ENCODE measurements around the gene TCF7L1.

Gene TCF7L1

DNA sequence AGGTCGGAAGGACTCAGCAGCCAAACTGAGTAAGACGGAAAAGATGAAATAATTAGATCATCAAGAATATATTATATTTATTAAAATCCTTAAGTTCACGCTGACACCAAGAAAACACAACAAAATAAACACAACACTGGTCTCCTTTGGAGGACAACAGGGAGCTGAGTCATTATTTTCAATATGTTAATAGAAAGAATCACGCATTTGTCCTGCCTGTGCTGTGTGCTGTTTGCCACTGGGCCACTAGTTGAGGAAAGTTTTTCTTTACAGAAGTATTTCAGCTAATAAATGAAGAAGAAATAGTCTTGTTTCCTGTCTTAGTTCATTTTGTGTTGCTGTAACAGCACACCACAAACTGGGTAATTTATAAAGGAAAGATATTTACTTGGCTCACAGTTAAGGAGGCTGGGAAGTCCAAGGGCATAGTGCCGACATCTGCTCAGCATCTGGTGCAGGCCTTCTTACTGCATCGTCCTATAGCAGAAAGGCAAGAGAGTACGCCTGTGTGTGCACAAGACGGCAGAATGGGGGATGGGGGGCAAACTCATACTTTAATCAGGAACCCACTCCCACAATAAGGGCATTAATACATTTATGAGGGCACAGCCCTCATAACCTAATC is 88.0 kb downstream of the TCF7L1 start:
- Mint-ChIP-seq H3K4me3 (no peak overlapping the region), H3K4me1 (ENCODE audit: low read depth) (no peaks in the 10 kb centered on the region), H3K36me3 (ENCODE audit: low read depth) (no peaks in the 10 kb centered on the region), H3K27me3 (peaks cover 20% of the 10 kb centered on the region), H3K27ac (no peak overlapping the region), H3K9me3 (no peaks in the 10 kb centered on the region)
- intact Hi-C loops (cut with micrococcal nuclease), result no loop called here

DNA sequence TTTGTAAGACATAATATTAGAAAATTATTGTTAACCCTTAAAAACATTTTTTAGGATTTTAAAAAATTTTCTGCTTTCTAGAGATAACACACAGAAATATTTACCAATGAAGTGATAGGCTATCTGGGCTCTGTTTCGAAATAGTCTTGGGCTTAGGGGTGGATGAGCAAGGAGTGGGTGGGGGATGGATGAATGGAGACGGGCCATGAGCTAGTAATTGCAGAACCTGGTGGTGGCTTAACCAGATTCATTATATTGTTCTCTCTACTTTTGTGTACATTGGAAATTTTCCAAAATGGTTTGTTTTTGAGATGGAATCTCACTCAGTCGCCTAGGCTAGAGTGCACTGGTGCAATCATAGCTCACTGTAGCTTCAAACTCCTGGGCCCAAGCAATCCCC is 89.6 kb downstream of the TCF7L1 start:
- intact Hi-C loops (cut with micrococcal nuclease), result no loop called here
- Mint-ChIP-seq H3K4me1 (ENCODE audit: low read depth) (no peaks in the 10 kb centered on the region), H3K27ac (no peak overlapping the region), H3K27me3 (peaks cover 15% of the 10 kb centered on the region), H3K9me3 (no peaks in the 10 kb centered on the region), H3K4me3 (no peak overlapping the region), H3K36me3 (ENCODE audit: low read depth) (no peaks in the 10 kb centered on the region)

DNA sequence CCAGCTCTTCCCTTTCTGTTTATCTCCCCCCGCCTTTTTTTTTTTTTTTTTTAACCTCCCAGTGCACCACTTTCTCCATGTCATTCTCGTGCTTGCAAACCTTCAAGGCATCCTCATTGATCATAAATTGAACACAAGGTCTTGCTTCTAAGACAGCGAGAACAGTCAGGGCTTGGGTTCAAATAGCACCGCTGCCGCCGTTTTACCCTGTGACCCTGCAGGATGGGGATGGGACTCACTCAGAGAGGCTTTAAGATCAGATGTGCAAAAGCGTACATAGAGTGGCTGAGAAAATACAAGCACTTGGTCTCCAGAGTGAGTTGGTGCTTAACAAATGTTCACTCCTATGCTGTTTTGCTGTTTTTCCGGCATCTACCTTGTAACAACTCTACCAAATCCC is 93.6 kb downstream of the TCF7L1 start:
- H3K4me3 Mint-ChIP-seq, result no peak overlapping the region
- intact Hi-C loops (cut with micrococcal nuclease), result no loop called here
- H3K27me3 Mint-ChIP-seq, result peaks cover 23% of the 10 kb centered on the region
- no peak overlapping the region for H3K27ac Mint-ChIP-seq
- H3K9me3 Mint-ChIP-seq, result no peaks in the 10 kb centered on the region
- no peaks in the 10 kb centered on the region for H3K36me3 Mint-ChIP-seq (ENCODE audit: low read depth)
- H3K4me1 Mint-ChIP-seq (ENCODE audit: low read depth), result no peaks in the 10 kb centered on the region

DNA sequence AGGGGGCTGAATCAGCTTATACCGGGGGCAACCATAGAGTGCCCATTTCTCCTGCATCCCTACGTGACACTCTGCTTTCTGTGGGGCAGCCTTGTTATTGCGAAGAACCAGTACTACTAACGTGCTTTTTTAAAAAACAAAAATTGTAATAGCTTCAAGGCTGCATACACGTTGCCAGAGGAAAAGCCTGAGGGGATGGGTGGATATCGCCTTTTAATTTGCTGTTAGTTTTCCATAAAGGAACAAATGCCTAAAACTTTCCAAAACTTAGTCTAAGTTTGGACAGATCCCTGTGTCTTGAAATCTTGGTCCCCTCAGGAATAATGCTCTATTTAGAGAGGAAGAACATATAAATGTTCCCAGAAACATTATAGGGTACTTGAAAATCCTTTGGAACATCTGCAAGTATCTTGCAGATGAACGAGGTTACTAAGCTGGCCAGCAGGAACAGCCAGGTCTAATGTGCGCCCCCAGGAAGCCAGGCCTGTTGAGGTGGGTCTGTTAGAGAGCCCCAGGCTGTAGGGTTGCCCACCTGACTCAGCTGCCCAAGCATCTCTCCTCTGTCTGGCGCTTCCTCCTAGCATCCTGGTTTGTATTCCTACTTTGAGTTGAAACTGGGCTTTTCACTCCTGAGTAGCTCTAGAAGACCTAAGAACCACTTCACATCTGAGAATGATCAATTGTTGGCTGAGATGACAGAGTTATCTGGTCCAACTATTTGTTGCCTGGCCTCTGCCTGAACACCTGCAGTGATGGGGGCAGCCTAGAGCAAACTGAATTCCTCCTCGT is 97.7 kb downstream of the TCF7L1 start:
- Mint-ChIP-seq H3K27ac (no peak overlapping the region), H3K36me3 (ENCODE audit: low read depth) (no peaks in the 10 kb centered on the region), H3K27me3 (peaks cover 21% of the 10 kb centered on the region), H3K9me3 (no peaks in the 10 kb centered on the region), H3K4me3 (no peak overlapping the region), H3K4me1 (ENCODE audit: low read depth) (peaks cover 5% of the 10 kb centered on the region)
- intact Hi-C loops (cut with micrococcal nuclease), result no loop called here

DNA sequence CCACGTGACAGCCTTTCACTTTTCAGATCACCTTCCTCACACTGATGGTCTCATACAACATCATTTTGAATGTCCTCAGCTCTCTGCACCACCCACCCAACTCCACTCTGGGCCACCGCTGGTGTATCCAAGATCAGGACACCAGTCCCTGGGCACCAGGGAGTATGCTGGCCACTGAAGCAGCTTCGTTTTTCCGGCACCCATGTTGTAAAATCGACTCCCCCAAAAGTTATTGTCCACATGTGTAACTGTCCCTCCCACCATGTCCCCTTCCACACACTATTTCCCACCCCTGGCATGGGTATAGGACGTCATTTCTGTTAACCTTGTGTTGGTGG is 98.2 kb downstream of the TCF7L1 start:
- H3K4me3 Mint-ChIP-seq, result no peak overlapping the region

DNA sequence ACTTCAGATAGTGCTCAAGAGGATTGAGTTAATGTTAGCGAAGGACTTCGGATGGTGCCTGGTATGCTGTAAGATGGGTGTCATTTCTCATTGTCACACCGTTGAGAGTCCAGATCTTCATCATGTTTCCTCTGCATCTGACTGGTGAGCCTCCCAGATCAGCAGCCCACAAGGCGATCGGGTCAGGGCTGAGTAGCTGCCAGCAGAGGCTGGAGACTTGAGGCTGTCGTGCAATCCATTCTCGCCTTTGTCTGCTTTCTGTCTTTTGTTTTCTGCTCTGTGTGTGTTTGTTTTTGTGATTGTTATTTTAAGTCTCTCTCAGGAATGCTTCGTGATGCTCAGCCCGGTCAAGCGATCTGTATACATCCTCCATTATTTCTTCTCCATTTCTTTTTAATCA is 98.8 kb downstream of the TCF7L1 start:
- no peaks in the 10 kb centered on the region for H3K9me3 Mint-ChIP-seq

More for the DNA sequence above, 98.2 kb downstream of the TCF7L1 start:
- Mint-ChIP-seq H3K36me3 (ENCODE audit: low read depth) (no peaks in the 10 kb centered on the region), H3K27ac (no peak overlapping the region), H3K4me1 (ENCODE audit: low read depth) (peaks cover 5% of the 10 kb centered on the region), H3K27me3 (peaks cover 21% of the 10 kb centered on the region), H3K9me3 (no peaks in the 10 kb centered on the region)
- intact Hi-C loops (cut with micrococcal nuclease), result no loop called here

GRCh38 chr2:85234868-85235267 is 101.7 kb downstream of the TCF7L1 start:
- intact Hi-C loops (cut with micrococcal nuclease), result no loop called here
- Mint-ChIP-seq H3K9me3 (no peaks in the 10 kb centered on the region), H3K27ac (no peak overlapping the region), H3K4me3 (no peak overlapping the region), H3K4me1 (ENCODE audit: low read depth) (peaks cover 9% of the 10 kb centered on the region), H3K27me3 (peaks cover 25% of the 10 kb centered on the region), H3K36me3 (ENCODE audit: low read depth) (no peaks in the 10 kb centered on the region)

More for the DNA sequence above, 98.8 kb downstream of the TCF7L1 start:
- intact Hi-C loops (cut with micrococcal nuclease), result no loop called here
- H3K27ac Mint-ChIP-seq, result no peak overlapping the region
- no peak overlapping the region for H3K4me3 Mint-ChIP-seq
- H3K27me3 Mint-ChIP-seq, result peaks cover 18% of the 10 kb centered on the region
- H3K36me3 Mint-ChIP-seq (ENCODE audit: low read depth), result no peaks in the 10 kb centered on the region
- peaks cover 5% of the 10 kb centered on the region for H3K4me1 Mint-ChIP-seq (ENCODE audit: low read depth)

DNA sequence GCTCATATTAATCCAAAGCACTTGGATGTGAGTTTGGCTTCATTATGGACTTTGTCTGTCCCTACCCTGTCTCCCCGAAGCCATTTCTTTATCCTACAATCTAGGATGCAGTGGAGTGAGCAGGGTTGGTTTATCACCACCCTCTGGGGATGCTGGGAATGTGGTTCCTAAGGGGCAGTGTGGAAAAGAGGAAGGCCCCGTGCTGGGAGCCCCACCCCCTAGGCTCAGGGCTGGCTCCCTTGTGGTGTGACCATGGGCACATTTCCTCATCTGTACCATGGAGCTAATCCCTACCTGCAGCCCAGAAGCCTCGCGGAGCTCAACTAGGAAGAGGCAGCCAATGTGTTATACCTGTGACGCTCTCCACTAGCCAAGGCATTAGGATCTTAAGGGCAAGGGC is 102.1 kb downstream of the TCF7L1 start:
- no peak overlapping the region for H3K27ac Mint-ChIP-seq
- H3K9me3 Mint-ChIP-seq, result no peaks in the 10 kb centered on the region
- peaks cover 9% of the 10 kb centered on the region for H3K4me1 Mint-ChIP-seq (ENCODE audit: low read depth)
- no peaks in the 10 kb centered on the region for H3K36me3 Mint-ChIP-seq (ENCODE audit: low read depth)
- H3K4me3 Mint-ChIP-seq, result no peak overlapping the region
- intact Hi-C loops (cut with micrococcal nuclease), result no loop called here
- H3K27me3 Mint-ChIP-seq, result peaks cover 29% of the 10 kb centered on the region

DNA sequence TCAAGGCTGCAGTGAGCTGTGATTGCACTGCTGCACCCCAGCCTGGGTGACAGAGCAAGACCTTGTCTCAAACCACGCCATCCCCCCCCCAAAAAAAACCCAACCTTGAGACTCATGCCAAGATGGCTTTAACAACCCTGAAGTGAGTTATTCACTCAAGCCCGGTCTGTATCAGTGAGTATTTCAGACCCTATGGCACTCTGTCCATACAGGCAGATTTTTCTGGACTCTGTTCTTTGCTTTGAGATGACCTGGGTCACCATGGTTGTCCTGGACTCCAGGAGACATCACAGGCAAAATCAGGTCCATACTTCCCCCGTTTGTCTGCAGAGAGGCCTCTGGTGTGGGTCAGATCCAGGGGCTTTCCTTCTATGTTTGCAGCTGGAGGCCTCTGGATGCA is 102.9 kb downstream of the TCF7L1 start:
- Mint-ChIP-seq H3K36me3 (ENCODE audit: low read depth) (no peaks in the 10 kb centered on the region), H3K9me3 (no peaks in the 10 kb centered on the region), H3K27ac (no peak overlapping the region), H3K27me3 (peaks cover 28% of the 10 kb centered on the region), H3K4me3 (no peak overlapping the region), H3K4me1 (ENCODE audit: low read depth) (peaks cover 12% of the 10 kb centered on the region)
- intact Hi-C loops (cut with micrococcal nuclease), result no loop called here

- Mint-ChIP-seq H3K36me3 (ENCODE audit: low read depth) (no peaks in the 10 kb centered on the region), H3K9me3 (no peaks in the 10 kb centered on the region), H3K4me3 (no peak overlapping the region), H3K27me3 (peaks cover 23% of the 10 kb centered on the region), H3K4me1 (ENCODE audit: low read depth) (peaks cover 21% of the 10 kb centered on the region), H3K27ac (no peak overlapping the region)
- intact Hi-C loops (cut with micrococcal nuclease), result no loop called here
These were observed 104.8 kb downstream of the TCF7L1 start for GRCh38 chr2:85237849-85238565.

DNA sequence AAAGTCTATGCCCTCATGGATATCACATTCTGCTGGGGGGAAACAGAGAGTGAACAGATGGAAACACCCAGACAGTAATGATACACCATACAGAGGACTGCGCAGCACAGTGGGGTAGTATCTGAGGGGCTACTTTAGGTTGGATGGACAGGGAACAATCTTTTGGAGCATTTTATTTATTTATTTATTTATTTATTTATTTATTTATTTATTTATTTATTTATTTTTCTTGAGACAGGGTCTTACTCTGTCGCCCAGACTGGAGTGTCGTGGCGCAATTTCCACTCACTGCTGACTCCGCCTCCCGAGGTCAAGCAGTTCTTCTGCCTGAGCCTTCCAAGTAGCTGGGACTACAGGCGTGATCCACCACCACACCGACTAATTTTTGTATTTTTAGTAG is 105.4 kb downstream of the TCF7L1 start:
- intact Hi-C loops (cut with micrococcal nuclease), result no loop called here
- Mint-ChIP-seq H3K27ac (no peak overlapping the region), H3K4me1 (ENCODE audit: low read depth) (peaks cover 26% of the 10 kb centered on the region), H3K4me3 (no peak overlapping the region), H3K36me3 (ENCODE audit: low read depth) (no peaks in the 10 kb centered on the region), H3K9me3 (no peaks in the 10 kb centered on the region), H3K27me3 (peaks cover 27% of the 10 kb centered on the region)

DNA sequence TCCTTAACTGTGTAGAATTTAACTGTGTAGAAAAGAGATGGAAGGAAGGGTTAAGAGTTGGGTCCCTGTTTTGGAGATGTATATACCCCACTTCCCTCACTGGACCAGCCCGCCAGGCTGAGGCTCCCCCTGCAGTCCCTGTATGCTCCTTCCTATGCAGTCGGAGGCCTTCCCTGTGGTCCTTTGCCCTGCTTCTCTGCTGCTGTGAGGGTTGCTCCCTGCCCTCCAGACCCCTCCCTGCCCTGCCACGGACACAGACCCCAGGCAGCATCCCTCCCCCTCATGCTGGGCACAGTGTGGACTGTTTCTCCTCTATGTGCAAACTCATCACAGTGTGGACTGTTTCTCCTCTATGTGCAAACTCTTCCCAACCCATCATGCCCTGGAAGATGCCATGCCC is 105.9 kb downstream of the TCF7L1 start:
- Mint-ChIP-seq H3K4me1 (ENCODE audit: low read depth) (peaks cover 31% of the 10 kb centered on the region), H3K36me3 (ENCODE audit: low read depth) (no peaks in the 10 kb centered on the region), H3K27ac (no peak overlapping the region), H3K9me3 (no peaks in the 10 kb centered on the region), H3K4me3 (no peak overlapping the region), H3K27me3 (peaks cover 32% of the 10 kb centered on the region)
- intact Hi-C loops (cut with micrococcal nuclease), result no loop called here

GRCh38 chr2:85240055-85240454 is 106.9 kb downstream of the TCF7L1 start:
- H3K27me3 Mint-ChIP-seq, result peaks cover 39% of the 10 kb centered on the region

GRCh38 chr2:85242321-85242720 is 109.1 kb downstream of the TCF7L1 start:
- peaks cover 40% of the 10 kb centered on the region for H3K27me3 Mint-ChIP-seq
- H3K9me3 Mint-ChIP-seq, result no peaks in the 10 kb centered on the region

More at GRCh38 chr2:85240055-85240454, 106.9 kb downstream of the TCF7L1 start:
- Mint-ChIP-seq H3K27ac (no peak overlapping the region), H3K4me1 (ENCODE audit: low read depth) (peaks cover 39% of the 10 kb centered on the region), H3K9me3 (no peaks in the 10 kb centered on the region), H3K4me3 (no peak overlapping the region), H3K36me3 (ENCODE audit: low read depth) (no peaks in the 10 kb centered on the region)
- intact Hi-C loops (cut with micrococcal nuclease), result no loop called here

More at GRCh38 chr2:85242321-85242720, 109.1 kb downstream of the TCF7L1 start:
- no peak overlapping the region for H3K27ac Mint-ChIP-seq
- H3K4me3 Mint-ChIP-seq, result no peak overlapping the region
- no peaks in the 10 kb centered on the region for H3K36me3 Mint-ChIP-seq (ENCODE audit: low read depth)
- H3K4me1 Mint-ChIP-seq (ENCODE audit: low read depth), result peaks cover 49% of the 10 kb centered on the region
- intact Hi-C loops (cut with micrococcal nuclease), result no loop called here

Data from dendritic cell treated with granulocyte-macrophage colony-stimulating factor and Interleukin-4, amounts not matched to agents 40 ng/mL and 50 ng/mL, for 4 days (primary cell).